Globus pallidus (tissue), 1 donor: ENCODE data around the gene TUBA4A.
"Not testable (repeated sequence)": the region's sequence is repeated elsewhere in the genome, so short reads cannot be mapped to it uniquely, and the experiment has no call there.

ENCODE experiments used
- DNase-seq: peaks from one replicate; pipeline ENCODE4 v3.0.0-alpha.2; 2015; ENCODE audit warnings: low spot score

The TUBA4A gene

DNA sequence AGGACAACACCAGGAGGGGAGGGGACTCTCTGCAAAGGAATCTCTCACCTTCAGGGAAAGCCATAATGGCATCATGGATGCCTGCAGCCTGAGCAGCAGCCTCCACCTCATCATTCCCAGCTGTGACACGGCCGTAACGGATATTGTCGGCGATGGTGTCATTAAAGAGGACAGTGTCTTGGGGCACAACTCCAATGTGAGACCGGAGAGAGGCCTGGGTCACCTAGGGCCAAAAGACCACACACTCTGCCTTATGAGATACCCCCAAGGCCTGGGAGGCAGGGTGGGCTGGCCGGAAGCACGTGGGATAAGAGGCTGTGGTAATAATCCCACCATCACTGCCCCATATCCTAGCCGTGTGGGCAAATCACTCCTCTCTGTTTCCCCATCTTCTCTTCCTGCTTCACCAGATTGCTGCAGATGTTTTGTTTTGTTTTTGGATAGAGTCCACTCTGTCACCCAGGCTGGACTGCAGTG lies 42.8 kb downstream of the TUBA4A start:
- no peak for DNase-seq

DNA sequence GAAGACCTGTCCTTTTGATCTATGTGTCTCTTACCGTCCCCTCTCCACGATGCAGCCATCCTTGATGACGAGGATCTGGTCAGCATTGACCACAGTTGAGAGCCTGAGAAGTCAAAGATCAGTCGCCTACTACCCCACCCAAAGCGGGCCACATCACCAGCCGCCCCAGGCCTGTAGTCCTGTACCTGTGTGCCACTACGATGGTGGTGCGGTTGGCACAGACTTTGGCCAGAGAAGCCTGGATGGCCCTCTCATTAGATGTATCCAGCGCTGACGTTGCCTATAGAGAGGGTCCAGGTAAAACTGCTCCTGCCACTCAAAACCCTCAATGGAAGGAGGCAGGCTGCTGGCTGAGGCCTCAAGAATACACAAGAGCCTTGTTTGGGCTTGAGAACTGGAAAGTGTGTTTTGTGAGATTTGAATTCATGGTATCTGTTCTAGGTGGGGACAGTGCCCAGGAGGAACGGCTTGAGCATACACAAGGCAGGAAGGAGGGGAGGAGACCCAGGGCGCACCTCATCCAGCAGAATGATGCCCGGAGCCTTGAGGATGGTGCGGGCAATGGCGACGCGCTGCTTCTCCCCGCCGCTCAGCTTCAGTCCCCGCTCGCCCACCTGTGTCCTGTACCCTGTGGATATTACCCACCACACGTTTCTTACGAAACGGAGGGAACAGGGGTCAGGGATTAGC lies 43.4 kb downstream of the TUBA4A start:
- no peak for DNase-seq

DNA sequence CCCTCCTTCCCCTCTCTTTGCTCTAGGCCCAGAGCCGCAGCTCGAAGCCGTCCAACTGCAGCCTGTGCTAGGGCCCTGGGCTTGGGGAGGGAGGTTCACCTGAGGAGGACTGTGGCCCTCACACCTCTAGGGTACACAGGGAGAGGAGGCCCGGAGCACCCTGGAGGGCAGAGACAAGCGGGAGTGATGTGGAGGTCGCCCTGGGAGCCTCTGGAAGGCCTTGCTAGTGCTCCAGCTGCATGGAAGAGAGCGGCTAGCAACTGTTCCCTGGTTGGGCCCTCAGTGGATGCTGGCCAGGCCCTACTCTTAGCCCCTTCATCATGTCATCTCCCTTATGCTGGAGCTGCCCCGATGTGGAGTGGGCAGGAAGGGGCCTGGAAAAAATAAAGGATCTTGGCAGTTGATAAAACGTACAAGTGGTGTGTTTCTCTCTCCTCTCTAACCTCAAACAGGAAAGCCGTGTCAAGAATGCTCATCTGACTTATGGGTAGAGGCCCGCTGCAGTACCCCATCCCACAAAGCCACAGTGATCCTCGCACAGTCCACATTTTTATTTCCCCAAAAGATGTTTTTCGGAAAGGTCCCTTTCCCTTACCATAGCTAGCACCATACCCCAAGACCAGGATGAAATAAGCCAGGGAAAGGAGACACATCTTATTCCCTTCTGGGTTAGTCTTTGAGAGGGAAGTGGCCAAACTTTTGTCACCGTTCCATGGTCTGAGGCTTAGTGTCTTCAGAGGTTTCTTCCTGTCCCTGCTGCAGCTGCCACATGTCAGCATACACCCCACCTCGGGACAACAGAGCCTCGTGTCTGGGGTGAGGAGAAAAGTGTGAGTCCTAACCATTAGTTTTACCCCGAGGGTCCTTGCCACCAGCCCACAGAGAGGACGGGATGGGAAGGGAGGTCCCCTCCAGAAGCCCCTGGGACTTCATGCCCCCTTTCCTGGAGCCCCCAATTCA lies 44.2 kb downstream of the TUBA4A start:
- no peak for DNase-seq

DNA sequence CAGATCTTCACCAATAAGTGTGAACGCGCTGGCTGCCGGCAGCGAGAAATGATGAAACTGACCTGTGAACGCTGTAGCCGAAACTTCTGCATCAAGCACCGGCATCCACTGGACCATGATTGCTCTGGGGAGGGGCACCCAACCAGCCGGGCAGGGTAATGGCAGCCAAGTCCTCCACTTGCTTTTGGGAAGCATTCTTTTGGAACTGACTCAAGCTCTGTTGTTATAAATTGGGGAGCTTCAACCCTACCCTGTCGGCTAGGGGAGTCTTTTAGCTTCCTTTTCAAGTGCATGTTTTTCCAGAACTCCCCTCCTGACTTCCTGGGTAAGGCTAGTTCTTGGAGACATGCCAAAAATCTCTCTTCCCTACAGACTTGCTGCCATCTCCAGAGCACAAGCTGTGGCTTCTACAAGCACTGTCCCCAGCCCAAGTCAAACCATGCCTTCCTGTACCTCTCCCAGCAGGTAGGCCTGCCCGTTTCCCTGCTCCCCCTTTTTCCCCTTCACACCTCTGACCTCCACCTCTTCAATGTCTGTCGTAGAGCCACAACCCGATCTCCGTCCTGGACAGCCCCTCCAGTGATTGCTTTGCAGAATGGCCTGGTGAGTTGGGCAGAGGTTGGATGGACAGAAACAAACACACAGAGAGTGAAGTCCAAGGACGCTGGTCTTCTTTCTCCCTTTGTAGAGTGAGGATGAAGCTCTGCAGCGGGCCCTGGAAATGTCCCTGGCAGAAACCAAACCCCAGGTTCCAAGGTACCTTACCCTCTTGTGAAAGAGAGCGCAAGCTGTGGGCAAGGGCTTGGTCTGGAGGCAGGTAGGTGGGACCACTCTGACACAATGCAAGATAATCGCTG lies 45.6 kb downstream of the TUBA4A start:
- no peak for DNase-seq

DNA sequence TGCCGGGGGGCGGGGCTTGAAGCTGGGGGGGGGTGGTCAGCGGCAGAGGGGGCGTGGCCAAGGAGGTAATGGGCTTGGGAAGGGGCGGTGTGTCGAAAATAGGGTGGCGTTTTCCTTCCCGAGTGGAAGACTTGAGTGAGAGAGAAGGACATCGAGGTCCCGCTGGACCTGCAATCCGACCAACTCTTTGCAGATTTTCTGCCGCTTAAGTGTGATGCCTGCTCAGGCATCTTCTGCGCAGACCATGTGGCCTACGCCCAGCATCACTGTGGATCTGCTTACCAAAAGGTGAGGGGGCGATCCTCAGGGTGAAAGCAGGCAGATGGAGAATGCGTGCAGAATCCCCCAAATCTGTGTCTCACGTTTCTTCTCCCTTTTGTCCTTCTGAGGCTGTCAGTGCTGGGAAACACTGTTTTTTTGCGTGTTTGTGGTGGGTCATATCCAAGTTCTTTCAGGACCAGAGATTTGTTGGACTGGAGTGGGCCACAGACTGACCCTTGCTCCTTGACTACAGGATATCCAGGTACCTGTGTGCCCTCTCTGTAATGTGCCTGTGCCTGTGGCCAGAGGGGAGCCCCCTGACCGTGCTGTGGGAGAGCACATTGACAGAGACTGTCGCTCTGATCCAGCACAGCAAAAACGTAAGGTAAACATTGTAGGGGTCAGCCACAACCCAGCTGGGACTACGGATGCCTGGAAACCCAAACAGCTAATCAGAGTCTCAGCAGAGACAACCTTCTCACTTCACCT lies 46.4 kb downstream of the TUBA4A start:
- no peak for DNase-seq

DNA sequence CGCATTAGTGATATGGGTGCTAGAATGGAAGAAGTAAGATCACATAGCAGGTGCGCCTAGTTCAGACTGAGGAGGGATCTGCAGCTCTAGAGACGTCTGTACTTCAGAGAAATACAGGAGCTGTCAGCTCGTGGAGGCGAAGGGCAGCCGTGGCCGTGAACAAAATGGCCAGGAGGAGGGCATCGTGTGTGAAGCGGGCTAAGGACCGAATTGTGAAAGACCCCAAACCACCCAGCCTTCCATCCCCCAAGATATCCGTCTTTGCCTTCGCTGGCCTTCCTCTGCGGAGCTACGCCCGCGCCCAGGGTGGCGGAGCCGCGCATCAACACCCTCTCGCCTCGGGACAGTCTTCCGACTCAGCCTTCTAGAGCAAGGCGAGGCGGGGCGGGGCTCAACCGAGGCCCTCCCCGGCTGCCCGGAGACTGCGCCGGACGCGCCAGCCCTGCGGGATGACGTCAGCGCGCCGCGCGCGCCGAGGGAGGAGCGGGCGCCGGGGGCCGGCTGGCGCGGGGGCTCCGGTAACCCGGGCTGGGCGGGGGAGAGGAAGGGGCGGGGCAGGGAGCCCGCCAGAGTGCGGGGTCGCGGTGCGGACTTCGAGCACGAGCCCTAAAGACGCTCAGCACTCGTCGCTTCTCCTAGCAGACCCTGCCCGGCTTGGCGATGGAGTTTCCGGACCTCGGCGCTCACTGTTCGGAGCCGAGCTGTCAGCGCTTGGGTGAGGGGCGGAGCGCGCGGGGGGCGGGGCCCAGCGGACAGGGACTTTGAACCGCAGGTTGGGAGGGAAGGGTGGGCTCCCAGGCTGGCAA lies 47.2 kb downstream of the TUBA4A start, which contains the start of gene ZFAND2B:
ZFAND2B (plus strand) TSS at position 455 of the 806 bp plus-strand sequence; CDS start at position 661, 206 bp downstream.
- peak; percentile 95 for DNase-seq

DNA sequence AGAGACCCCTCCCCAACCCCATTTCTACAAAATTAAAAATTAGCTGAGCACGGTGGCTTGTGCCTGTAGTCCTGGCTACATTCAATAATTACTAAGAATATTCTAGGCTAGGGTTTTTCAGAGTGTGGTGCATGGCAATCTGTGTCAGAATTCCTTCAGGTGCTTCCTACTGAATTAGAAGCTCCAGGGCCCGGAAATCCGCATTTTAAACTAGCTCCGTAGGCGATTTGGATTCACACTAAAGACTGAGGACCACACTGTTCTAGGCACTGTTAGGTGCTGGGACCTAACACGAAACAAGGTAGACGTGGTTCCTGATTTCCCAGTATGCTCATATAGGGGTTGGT lies 47.8 kb downstream of the TUBA4A start:
- DNase-seq, result no peak

DNA sequence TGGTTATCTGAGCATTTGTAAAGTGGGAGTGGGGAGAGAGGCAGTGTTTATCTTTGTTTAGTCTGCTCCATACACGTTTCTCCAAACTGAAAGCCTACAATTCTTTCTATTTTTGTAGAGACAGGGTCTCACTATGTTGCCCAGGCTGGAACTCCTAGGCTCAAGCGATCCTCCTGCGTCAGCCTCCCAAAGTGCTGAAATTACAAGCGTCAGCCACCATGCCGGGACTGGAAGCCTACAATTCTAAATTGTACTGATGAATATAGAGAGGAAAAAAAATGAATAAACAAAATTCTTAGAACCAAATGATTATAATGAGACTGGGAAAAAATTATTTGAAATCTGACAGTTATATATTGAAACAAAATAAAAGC lies 48.6 kb downstream of the TUBA4A start:
- DNase-seq, result no peak

DNA sequence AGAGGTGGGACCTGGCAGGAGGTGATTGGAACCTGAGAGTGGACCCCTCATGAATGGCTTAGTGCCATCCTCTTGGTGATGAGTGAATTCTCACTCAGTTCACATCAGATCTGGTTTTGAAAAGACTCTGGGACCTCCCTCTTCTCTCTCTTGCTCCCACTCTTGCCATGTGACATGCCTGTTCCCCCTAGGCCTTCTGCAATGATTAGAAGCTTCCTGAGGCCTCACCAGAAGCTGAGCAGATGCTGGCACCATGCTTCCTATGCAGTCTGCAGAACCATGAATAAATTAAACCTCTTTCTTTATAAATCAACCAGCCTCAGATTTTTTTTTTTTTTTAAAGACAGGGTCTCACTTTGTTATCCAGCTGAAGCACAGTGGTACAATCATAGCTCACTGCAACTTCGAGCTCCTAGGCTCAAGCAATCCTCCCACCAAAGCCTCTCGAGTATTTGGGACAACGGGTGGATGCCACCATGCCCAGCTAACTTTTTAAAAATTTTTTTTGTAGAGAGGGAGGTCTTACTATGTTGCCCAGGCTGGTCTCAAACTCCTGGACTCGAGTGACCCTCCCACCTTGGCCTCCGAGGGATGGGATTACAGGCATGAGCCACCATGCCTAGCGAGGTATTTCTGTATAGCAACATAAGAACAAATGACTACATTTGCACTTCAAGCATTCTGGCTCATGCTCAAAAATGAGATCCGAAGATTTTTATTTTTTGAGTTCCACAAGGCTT lies 49.1 kb downstream of the TUBA4A start:
- no peak for DNase-seq

DNA sequence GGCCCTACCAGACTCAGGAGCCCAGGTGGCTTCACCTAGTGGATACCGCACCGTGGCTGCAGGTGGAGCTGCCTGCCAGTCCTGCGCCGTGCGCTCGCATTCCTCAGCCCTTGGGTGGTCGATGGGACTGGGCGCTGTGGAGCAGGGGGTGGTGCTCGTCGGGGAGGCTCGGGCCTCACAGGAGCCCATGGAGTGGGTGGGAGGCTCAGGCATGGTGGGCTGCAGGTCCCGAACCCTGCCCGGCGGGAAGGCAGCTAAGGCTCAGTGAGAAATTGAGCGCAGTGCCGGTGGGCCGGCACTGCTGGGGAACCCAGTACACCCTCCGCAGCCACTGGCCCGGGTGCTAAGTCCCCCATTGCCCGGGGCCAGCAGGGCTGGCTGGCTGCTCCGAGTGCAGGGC lies 52.4 kb downstream of the TUBA4A start:
- not testable (repeated sequence) for DNase-seq

DNA sequence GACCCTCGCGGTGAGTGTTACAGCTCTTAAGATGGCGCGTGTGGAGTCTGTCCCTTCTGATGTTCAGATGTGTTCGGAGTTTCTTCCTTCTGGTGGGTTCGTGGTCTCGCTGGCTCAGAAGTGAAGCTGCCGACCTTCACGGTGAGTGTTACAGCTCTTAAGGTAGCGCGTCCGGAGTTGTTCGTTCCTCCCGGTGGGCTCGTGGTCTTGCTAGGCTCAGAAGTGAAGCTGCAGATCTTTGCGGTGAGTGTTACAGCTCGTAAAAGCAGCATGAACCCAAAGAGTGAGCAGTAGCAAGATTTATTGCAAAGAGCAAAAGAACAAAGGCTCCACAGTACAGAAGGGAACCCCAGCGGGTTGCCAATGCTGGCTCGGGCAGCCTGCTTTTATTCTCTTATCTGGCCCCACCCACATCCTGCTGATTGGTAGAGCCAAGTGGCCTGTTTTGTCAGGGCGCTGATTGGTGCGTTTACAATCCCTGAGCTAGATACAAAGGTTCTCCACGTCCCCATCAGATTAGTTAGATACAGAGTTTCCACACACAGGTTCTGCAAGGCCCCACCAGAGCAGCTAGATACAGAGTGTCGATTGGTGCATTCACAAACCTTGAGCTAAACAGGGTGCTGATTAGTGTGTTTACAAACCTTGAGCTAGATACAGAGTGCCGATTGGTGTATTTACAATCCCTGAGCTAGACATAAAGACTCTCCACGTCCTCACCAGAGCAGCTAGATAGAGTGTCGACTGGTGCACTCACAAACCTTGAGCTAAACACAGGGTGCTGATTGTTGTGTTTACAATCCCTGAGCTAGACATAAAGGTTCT lies 53.0 kb downstream of the TUBA4A start:
- DNase-seq, result not testable (repeated sequence)
